HCT116 (cell line): ENCODE measurements around the gene POU6F1. TPM values are rescaled to one million over a fixed set of nuclear protein-coding genes. Genes with fewer than 3 reads are reported as not detected.

ENCODE experiments used
- ATAC-seq: fragments of 200-7000 bp; cut with Tn5 transposase; 2 replicates; pipeline ENCODE4 v1.9.1; 2020; ENCODE audit warnings: mild to moderate bottlenecking, moderate library complexity
- BruUV-seq: library from RNA; stranded (reverse); fragments of 400-500 nt; replicated peaks from 2 replicates; lab custom pipeline; 2021; lab: Mats Ljungman, UMichigan
- CTCF ChIA-PET: fragments of 300-600 bp; sonication (Branson Sonifier 250); formaldehyde crosslinking; loops from one replicate; lab custom pipeline; 2021; ENCODE audit warnings: antibody characterized with exemption; lab: Charles Lee
- POLR2A ChIA-PET: fragments of 300-600, 350-600 bp; sonication (Branson Sonifier 250); formaldehyde crosslinking; loops from one replicate; lab custom pipeline; 2021; ENCODE audit warnings: antibody characterized with exemption; lab: Charles Lee
- RAD21 ChIA-PET, 2 experiments: fragments of 300-600 bp; sonication (Branson Sonifier 250); formaldehyde crosslinking; loops; one replicate each; lab custom pipeline; 2023; ENCODE audit warnings: low total read pairs in 2 of 2; ENCODE audit not compliant: uncharacterized antibody in 2 of 2, unreplicated experiment in 2 of 2, low non-redundant PET in 1 of 2; lab: Charles Lee
- DNase-seq: peaks from one replicate; pipeline ENCODE4 v3.0.0-alpha.2; 2010; ENCODE audit warnings: low read depth, low spot score
- H2AFZ ChIP-seq: fragments of 200-600 bp; shearing (Covaris generic), sonication (generic); 2 replicates; pipeline ENCODE4 v1.6.1; 2017; ENCODE audit warnings: low read depth, mixed run types, mixed read lengths, antibody characterized with exemption, low read length; ENCODE audit not compliant: poor library complexity, severe bottlenecking
- H3K27ac ChIP-seq: 2 replicates; pipeline ENCODE4 v1.5.1; 2012; ENCODE audit warnings: low read depth, low read length
- H3K27me3 ChIP-seq: fragments of 200-600 bp; sonication (generic); 2 replicates; pipeline ENCODE4 v1.6.1; 2016; ENCODE audit warnings: mixed run types, low read length, mixed read lengths; ENCODE audit not compliant: insufficient read depth
- H3K36me3 ChIP-seq, 2 experiments: fragments of 200-500 bp in 1 of 2; fragments of 200-600 bp in 1 of 2; sonication (Bioruptor generic) in 1 of 2; sonication (generic) in 1 of 2; 2 replicates each; pipeline versions ENCODE4 v1.5.1 to v1.6.1; 2014 to 2016; ENCODE audit warnings: low read length in 2 of 2, inconsistent platforms in 1 of 2, mixed read lengths in 1 of 2, mixed run types in 1 of 2; ENCODE audit not compliant: insufficient read depth in 2 of 2, control insufficient read depth in 1 of 2
- H3K4me1 ChIP-seq, 2 experiments: fragments of 200-600 bp in 1 of 2; sonication (generic) in 1 of 2; 2 replicates each; pipeline versions ENCODE4 v1.5.1 to v1.6.1; 2012 to 2017; ENCODE audit warnings: low read length in 2 of 2, inconsistent platforms in 1 of 2, mild to moderate bottlenecking in 1 of 2, mixed read lengths in 1 of 2, mixed run types in 1 of 2, moderate library complexity in 1 of 2; ENCODE audit not compliant: insufficient read depth in 2 of 2, control insufficient read depth in 1 of 2
- H3K4me2 ChIP-seq: fragments of 200-600 bp; sonication (generic); 2 replicates; pipeline ENCODE4 v1.6.1; 2017; ENCODE audit warnings: mixed run types, low read length, mixed read lengths
- H3K4me3 ChIP-seq, 2 experiments: fragments of 200-600 bp in 1 of 2; sonication (generic) in 1 of 2; replicated peaks in 1 of 2; 2 replicates each; pipeline ENCODE4 v1.5.1; 2011 to 2016; ENCODE audit warnings: low read length in 2 of 2, control low read depth in 1 of 2, low read depth in 1 of 2, mild to moderate bottlenecking in 1 of 2, mixed read lengths in 1 of 2, mixed run types in 1 of 2
- H3K79me2 ChIP-seq: fragments of 200-600 bp; sonication (generic); 2 replicates; pipeline ENCODE4 v1.6.1; 2017; ENCODE audit warnings: mild to moderate bottlenecking, mixed run types, low read length, moderate library complexity, mixed read lengths; ENCODE audit not compliant: insufficient read depth
- H3K9ac ChIP-seq: fragments of 200-600 bp; sonication (generic); 2 replicates; pipeline ENCODE4 v1.6.1; 2016; ENCODE audit warnings: low read length, mixed read lengths
- H3K9me2 ChIP-seq: fragments of 200-600 bp; sonication (generic), shearing (Covaris generic); 2 replicates; pipeline ENCODE4 v1.6.1; 2017; ENCODE audit warnings: mixed run types, mild to moderate bottlenecking, moderate library complexity; ENCODE audit not compliant: insufficient read depth
- H3K9me3 ChIP-seq, 2 experiments: fragments of 200-500 bp in 1 of 2; fragments of 200-600 bp in 1 of 2; sonication (Bioruptor generic) in 1 of 2; sonication (generic) in 1 of 2; 2 replicates each; pipeline ENCODE4 v1.6.1; 2014 to 2017; ENCODE audit warnings: low read length in 2 of 2, mixed read lengths in 2 of 2, inconsistent platforms in 1 of 2, low read depth in 1 of 2, mild to moderate bottlenecking in 1 of 2, mixed run types in 1 of 2, moderate library complexity in 1 of 2; ENCODE audit not compliant: control insufficient read depth in 1 of 2, insufficient read depth in 1 of 2
- H4K20me1 ChIP-seq: fragments of 200-600 bp; sonication (generic), shearing (Covaris generic); 2 replicates; pipeline ENCODE4 v1.6.1; 2017; ENCODE audit warnings: mixed run types, mild to moderate bottlenecking, moderate library complexity; ENCODE audit not compliant: insufficient read depth
- ATF3 ChIP-seq: IDR thresholded peaks from 2 replicates; pipeline ENCODE4 v1.6.1; 2012
- ELF1 ChIP-seq: IDR thresholded peaks from 2 replicates; pipeline ENCODE4 v1.6.1; 2012; ENCODE audit warnings: low read depth, borderline replicate concordance
- EZH2 ChIP-seq: fragments of 200-600 bp; sonication (generic); IDR thresholded peaks from 2 replicates; pipeline ENCODE4 v1.6.1; 2017; ENCODE audit warnings: antibody characterized with exemption, mixed run types
- JUND ChIP-seq: IDR thresholded peaks from 2 replicates; pipeline ENCODE4 v1.6.1; 2012
- POLR2AphosphoS5 ChIP-seq: IDR thresholded peaks from 2 replicates; pipeline ENCODE4 v1.6.1; 2011; ENCODE audit warnings: mild to moderate bottlenecking, low read depth, low read length, moderate library complexity
- REST ChIP-seq: IDR thresholded peaks from 2 replicates; pipeline ENCODE4 v1.6.1; 2012; ENCODE audit warnings: low read depth
- SP1 ChIP-seq: IDR thresholded peaks from 2 replicates; pipeline ENCODE4 v1.6.1; 2012; ENCODE audit warnings: low read depth
- TCF7L2 ChIP-seq: IDR thresholded peaks from 2 replicates; pipeline ENCODE4 v1.7.0; 2011; ENCODE audit warnings: borderline replicate concordance, inconsistent platforms; ENCODE audit not compliant: insufficient read depth, insufficient read length; ENCODE audit errors: extremely low read depth
- ZNF274 ChIP-seq: fragments of 200-500 bp; sonication (Bioruptor generic); IDR thresholded peaks from 2 replicates; pipeline ENCODE4 v1.6.1; 2014; ENCODE audit warnings: mild to moderate bottlenecking, low read depth, low read length, inconsistent platforms
- intact Hi-C: fragments of 100-400 bp; cut with micrococcal nuclease; formaldehyde crosslinking; loops from 2 replicates; pipeline ENCODE4 v1.10.0; 2022
- total RNA-seq: library from RNA; stranded (reverse); gene quantifications from one replicate; pipeline ENCODE4 v1.2.1, GENCODE V29; 2021; ENCODE audit not compliant: unreplicated experiment

POU6F1 gene
- total RNA-seq, 1 experiment from 2014 or later: 6.4 TPM

GRCh38 chr12:51188359-51189051, 29.4 kb downstream of the POU6F1 start:
- POLR2A ChIA-PET: no interaction called here
- CTCF ChIA-PET: no interaction called here
- ATAC-seq: no peak

More at GRCh38 chr12:51188359-51189051, 29.4 kb downstream of the POU6F1 start:
- Histone ChIP-seq H3K4me1 (peaks cover 0 to 8% of the 10 kb centered on the region in 2 experiments; a peak in 3 of 4 replicates), H3K9ac (no peak overlapping the region), H3K79me2 (no peaks in the 10 kb centered on the region), H3K27me3 (no peaks in the 10 kb centered on the region), H3K9me3 (no peaks in the 10 kb centered on the region), H3K4me3 (no peak overlapping the region), H3K36me3 (no peaks in the 10 kb centered on the region), H3K27ac (no peak overlapping the region), H3K9me2 (no peaks in the 10 kb centered on the region), H2AFZ (no peak overlapping the region), H4K20me1 (no peaks in the 10 kb centered on the region), H3K4me2 (no peak overlapping the region)
- RAD21 ChIA-PET: no interaction called here
- TF ChIP-seq JUND (no peak), REST (no peak), POLR2AphosphoS5 (no peak), SP1 (no peak), ZNF274 (no peak), TCF7L2 (no peak), EZH2 (no peak), ATF3 (no peak), ELF1 (no peak)
- no TSS peak for BruUV-seq
- DNase-seq: no peak
- intact Hi-C loops: no loop called here
